Stimulated activated CD8-positive, alpha-beta memory T cell treated with anti-CD3 and anti-CD28 coated beads, Interleukin-15, amount 100 ng/mL, for 24 hours (primary cell): ENCODE measurements around the gene VSIG10L2.

Source experiments
- DNase-seq: peaks from one replicate; pipeline ENCODE4 v3.0.0-alpha.2; 2020; ENCODE audit warnings: low read depth

The VSIG10L2 gene

GRCh38 chr11:125929445-125930075, 16.3 kb upstream of the VSIG10L2 start:
- DNase-seq = no peak

GRCh38 chr11:125930076-125930450, 15.8 kb upstream of the VSIG10L2 start:
- no peak for DNase-seq

DNA sequence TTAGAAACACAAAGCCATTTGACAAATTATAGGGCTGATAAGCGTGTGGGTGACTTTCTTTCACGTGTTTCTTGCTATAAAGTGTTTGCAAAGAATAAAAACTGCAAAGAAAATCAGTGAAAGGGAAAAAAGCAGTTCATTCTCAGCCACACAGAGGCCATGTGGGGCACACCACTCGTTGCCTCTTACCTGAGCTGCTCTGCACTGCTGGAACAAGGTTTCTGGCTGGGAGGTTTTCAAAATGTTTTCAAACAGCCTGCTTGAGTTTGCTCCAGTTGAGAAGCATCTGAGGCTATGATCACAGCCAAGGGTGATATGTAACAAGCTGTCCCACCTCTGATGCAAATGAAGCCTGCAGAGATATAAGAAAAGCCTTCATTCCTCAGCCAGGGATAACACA, 14.7 kb upstream of the VSIG10L2 start:
- no peak for DNase-seq

DNA sequence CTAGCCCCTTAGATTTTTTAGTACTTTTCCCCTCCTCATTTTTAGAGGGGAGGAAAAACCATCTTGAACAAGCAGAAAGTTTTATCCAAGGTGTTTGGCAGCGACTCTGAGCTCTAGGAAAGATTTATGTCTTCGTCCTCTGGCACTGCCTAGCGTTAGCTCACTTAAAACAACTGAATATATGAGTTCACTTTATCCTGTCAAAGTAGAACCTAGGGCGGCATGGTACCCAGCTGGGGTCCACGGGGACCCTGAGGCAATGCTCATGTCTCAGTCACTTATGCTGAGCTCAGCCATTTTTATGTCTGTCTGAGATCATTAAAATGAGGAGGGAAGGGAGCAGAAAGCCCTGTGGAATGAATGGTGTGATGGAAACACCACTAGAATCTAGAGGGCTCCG, 14.2 kb upstream of the VSIG10L2 start:
- no peak for DNase-seq

DNA sequence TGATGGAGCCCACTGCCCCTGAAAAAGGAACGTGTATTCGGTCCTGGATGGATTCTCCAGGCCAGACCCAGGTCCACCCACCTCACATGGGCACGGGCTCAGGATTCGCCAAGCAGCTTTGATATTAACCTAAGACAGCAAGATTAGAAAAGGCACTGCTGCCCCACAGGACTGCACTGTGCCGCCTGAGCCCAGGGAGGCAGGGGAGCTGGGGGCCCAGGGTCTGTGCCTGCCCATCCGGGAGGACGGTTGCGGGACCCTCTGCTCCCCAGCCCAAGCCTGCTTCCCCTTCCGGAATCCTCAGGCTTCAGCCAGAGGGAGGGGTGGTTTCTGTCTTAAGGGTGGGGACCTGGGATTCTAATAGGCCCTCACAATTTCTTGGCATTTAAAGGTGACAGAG, 13.5 kb upstream of the VSIG10L2 start:
- DNase-seq = no peak

DNA sequence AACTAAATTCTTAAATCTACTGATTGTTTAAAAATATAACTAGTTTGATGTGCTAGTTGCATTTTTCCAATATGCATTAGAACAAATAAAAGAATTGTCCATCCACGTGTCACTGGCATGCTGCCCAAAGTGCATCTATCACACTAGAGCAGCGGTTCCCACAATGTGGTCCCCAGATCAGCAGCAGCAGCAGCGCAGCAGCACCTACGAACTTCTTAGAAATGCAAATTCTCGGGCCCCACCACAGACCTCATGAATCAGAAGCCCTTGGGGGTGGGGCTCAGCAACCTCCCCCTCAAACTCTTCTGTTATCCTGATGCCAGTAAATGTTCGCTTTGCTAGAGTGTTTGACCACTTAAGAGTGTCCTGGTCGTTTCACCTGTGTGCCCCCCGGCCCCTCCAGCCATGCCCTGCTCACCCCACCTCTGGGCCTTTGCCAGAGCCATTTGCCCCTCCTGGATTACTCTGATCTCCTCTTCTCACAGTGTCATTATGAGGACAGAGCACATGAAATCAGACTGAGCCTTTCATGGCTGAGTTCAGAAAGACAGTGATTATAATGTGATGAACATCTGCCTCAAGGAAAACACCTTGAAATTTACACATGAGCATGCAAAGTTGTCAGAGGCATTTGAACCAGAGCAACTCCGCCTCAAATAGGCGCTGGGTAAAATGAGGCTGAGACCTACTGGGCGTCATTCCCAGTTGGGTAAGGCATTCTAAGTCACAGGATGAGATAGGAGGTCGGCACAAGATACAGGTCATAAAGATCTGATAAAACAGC, 12.6 kb upstream of the VSIG10L2 start:
- DNase-seq = no peak

GRCh38 chr11:125934473-125934872, 11.4 kb upstream of the VSIG10L2 start:
- DNase-seq = no peak

DNA sequence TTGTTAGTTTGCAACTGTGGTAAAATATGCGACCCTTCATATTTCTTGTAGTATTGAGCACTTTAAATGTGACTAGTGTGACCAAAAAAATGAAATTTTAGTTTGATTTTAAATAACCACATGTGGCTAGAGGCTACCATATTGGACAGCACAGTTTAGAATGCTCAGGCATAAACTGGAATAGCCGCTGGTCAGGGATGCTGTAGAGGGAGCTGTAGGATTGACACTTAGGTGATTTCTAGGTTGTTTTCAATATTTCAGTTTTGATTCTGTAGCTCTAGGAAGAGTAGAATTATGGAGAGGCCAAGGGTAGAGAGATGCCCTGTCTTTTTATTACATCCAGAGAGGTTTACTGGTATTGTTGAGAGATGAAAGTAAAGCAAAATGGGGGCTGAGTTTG, 10.8 kb upstream of the VSIG10L2 start:
- DNase-seq = no peak

GRCh38 chr11:125935618-125936199, 10.1 kb upstream of the VSIG10L2 start:
- no peak for DNase-seq

DNA sequence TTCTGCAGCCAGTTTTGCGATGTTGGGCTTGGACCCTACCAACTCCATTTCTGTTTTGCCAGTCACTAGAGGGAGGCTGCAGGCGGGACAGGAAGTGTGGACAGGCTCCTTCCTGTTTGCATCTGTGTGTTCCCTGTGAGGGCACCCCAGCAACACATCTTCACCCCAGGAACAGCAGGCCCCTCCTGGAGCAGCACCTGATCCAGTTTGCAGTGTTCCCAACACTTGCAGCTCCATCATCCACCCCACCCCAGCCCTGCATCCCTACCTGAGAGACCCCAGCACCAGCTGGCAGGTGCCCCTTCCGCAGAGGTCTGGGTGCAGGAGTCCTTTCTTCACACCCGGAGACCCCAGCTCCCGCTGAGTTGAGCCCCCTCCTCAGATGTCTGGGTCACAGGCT, 7.4 kb upstream of the VSIG10L2 start:
- DNase-seq = no peak

DNA sequence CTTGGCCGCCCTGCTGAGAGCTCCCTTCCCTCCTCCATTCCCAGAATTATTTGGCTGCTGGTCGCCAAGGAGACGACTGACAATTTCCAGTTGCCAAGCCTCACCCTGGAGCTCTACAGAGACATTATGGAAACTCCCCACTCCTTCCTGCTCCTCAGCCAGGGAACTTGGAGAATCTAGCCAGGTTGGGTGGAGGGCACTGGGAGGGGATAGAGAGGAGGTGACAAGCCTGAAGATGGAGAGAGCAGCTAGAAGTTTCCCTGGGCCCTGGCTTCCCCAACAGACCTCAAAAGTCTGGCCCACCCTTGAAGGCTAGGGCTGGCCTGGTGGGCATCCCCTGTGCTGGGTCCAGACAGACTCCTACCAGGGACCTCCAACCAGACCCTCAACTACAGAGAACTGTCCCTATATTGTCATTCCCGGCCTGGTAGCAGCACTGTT, 6.7 kb upstream of the VSIG10L2 start:
- no peak for DNase-seq

DNA sequence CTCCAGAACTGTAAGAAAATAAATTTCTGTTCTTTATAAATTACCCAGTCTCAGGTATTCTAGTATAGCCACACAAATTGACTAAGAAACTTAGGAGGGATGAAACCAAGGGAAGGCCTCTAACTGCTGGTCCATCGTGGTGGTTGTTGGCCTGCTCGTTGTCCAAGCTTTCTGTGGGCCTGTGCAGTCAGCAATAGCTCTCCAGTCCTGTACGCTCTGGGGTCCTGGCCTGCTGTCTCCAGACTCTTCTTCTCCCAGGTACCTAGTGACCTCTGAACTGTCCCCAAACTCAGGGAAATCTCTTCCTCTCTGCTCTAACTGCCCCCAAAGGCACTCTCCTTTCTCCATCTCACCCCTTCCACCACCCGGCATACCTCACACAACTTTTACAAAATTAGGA, 5.7 kb upstream of the VSIG10L2 start:
- DNase-seq = no peak

DNA sequence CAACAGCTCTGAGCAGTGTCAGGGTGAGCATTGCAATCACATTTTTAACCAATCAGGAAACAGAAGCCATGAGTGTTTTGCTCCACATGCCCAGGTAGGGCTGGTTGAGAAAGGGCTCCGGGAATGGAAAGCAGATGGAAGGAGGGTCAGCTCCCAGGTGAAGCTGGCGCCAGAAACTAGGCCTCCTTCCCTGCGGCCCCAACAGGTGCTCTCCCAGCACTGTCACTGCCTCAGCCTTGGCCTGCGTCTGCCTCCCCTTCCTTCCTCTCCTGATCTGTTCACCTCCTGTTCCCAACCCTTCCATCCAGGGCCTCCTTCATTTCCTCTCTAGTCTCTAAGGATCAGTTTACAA, 4.6 kb upstream of the VSIG10L2 start:
- no peak for DNase-seq

DNA sequence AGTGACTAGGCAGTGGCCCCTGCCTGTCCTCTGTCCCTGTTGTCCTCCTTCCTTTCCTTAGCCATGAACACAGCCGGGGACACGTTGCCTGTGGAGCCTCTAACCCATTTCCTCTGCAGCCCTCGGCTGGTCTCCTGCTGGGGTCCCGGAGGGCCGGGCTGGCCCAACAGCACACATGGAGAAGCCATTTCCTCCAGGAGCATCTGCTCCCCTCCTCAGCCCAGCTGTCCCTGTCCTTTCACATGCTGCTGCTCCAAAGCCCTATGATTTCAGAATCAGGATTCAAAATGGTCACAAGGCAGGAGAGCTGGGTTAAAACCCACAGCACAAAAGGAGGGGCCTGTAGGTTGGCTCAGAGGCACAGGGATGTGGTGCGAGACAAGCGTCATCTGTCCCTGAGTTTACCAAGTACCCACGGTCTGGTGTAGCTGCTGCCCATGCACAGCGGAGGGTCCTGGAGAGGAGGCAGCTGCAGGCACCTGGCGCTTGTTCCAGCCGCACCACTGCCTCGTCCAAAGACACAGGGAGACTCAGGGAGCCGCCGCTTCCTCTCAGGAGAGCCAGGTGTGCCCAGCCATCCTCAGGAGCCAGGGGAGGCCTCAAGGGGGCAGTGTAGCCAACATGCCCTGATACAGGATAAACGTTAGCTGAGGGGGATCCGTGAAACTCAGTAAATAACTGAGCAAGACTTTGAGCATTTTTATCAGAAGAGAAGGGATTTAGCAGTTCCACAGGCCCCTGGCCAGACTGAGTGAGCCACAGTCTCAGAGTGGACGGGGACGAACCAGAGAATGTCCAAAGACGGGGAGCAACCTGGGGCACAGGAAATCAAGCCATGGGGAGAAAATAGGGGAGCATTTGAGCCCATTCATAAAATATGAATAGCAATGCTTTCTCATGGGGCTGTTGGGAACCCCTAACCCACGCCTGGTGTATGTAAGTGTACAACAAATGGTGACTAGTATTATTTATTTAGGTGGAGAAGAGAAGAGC, 3.9 kb upstream of the VSIG10L2 start:
- DNase-seq = no peak

GRCh38 chr11:125942771-125943428, 2.9 kb upstream of the VSIG10L2 start:
- DNase-seq = no peak

- DNase-seq = no peak
Observed at GRCh38 chr11:125943661-125944349, 2.0 kb upstream of the VSIG10L2 start.

DNA sequence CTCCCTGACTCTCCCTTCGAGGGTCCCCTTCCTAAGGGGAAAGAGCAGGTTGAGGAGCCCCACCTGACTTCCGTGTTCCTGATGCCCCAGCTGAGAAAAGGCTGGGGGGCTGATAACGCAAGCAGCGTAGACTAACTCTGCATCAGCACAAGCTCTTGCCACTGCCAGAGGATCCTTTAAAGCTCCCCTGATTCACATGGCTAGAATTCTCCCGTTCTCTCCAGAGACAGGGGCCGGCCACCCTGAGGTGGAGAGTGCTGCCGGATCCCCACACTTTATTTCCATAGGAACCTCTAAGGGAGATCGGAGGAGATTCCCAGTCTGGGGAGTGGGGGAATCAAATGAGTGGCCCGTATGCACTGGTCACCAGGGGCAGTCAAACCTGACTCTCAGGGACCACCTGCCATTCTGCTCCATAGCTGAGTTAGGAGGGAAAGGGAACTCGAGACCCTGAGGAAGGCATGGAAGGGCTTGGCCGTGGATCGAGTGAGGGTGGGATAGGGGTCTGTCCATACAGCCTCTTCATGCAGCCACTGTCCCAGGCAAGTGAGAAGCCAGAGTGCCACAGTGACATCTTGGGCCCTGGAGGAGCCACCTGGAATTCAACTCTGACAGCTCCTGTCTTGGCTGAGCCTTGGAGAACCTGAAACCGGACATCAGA, 1.4 kb upstream of the VSIG10L2 start:
- DNase-seq = no peak

GRCh38 chr11:125945011-125945796, 640 bp upstream of the VSIG10L2 start:
- no peak for DNase-seq

GRCh38 chr11:125946712-125947418, 1.0 kb downstream of the VSIG10L2 start:
- DNase-seq = no peak
